Esophagus muscularis mucosa (tissue), 4 donors: Measurements from ENCODE around the gene ARF1. TPM values are rescaled to one million over a fixed set of nuclear protein-coding genes. Genes with fewer than 3 reads are reported as not detected.

Source experiments
- DNase-seq: peaks from one replicate; pipeline ENCODE4 v3.0.0-alpha.2; 2017; ENCODE audit errors: extremely low spot score
- H3K27ac ChIP-seq, 4 donors: fragments of 200-600 bp; sonication (generic); replicated peaks in 1 of 4; 1 replicate in 3 of 4; 2 replicates in 1 of 4; pipeline ENCODE4 v1.5.1; 2016 to 2019; ENCODE audit warnings: mild to moderate bottlenecking in 1 of 4
- H3K27me3 ChIP-seq, 4 donors: fragments of 200-600 bp; sonication (generic); one replicate each; pipeline versions ENCODE4 v1.5.1 to v1.6.0; 2016 to 2019
- H3K36me3 ChIP-seq, 4 donors: fragments of 200-600 bp; sonication (generic); one replicate each; pipeline ENCODE4 v1.5.1; 2016 to 2019
- H3K4me1 ChIP-seq, 4 donors: fragments of 200-600 bp; sonication (generic); one replicate each; pipeline ENCODE4 v1.5.1; 2016 to 2019
- H3K4me3 ChIP-seq, 4 donors: fragments of 200-600 bp; sonication (generic); 1 replicate in 2 of 4; 2 replicates in 2 of 4; pipeline ENCODE4 v1.5.1; 2016 to 2019; ENCODE audit warnings: mild to moderate bottlenecking in 4 of 4, moderate library complexity in 1 of 4
- H3K9me3 ChIP-seq, 4 donors: fragments of 200-600 bp; sonication (generic); 1 replicate in 3 of 4; 2 replicates in 1 of 4; pipeline ENCODE4 v1.5.1; 2016 to 2019
- CTCF ChIP-seq, 3 experiments: fragments of 200-600 bp in 2 of 3; fragments of 450-650 bp in 1 of 3; sonication (generic) in 2 of 3; IDR thresholded peaks; one replicate each; pipeline ENCODE4 v1.5.1; 2017 to 2019; ENCODE audit warnings: antibody characterized with exemption in 3 of 3, mild to moderate bottlenecking in 2 of 3, moderate library complexity in 1 of 3
- EP300 ChIP-seq: sonication (generic); formaldehyde crosslinking; IDR thresholded peaks from one replicate; pipeline ENCODE4 v1.6.1; 2017; ENCODE audit warnings: antibody characterized with exemption
- POLR2A ChIP-seq: fragments of 450-650 bp; IDR thresholded peaks from one replicate; pipeline ENCODE4 v1.6.1; 2017; ENCODE audit warnings: antibody characterized with exemption, moderate library complexity, mild to moderate bottlenecking, low read depth
- POLR2AphosphoS5 ChIP-seq, 2 donors: sonication (generic); formaldehyde crosslinking; IDR thresholded peaks; one replicate each; pipeline ENCODE4 v1.6.1; 2017; ENCODE audit warnings: antibody characterized with exemption in 2 of 2
- WGBS: methylation state at CpG from one replicate; pipeline ENCODE4 v1.1.5; 2018; 5-methylcytosine and 5-hydroxymethylcytosine counted together
- intact Hi-C: fragments of 100-400 bp; cut with DNase I; formaldehyde crosslinking; loops from one replicate; pipeline ENCODE4 v1.15.1; 2023
- total RNA-seq, 4 donors: library from RNA; depleted of rRNA; stranded (reverse); fragments of >200 nt; gene quantifications; one replicate each; pipeline versions ENCODE4 v1.1.0 to v1.2.1, GENCODE V29; 2016

Gene ARF1
- total RNA-seq, 4 donors from 2014 or later = 238 to 392 (median 346) TPM

GRCh38 chr1:228139931-228140723 is 57.6 kb downstream of the ARF1 start, which contains the start of gene GUK1:
GUK1 (plus strand) TSS chr1:228140279; CDS start chr1:228140303, 24 bp downstream.
- intact Hi-C loops = no loop called here
- 0% methylated on average over 4 of the region's 95 CpGs for WGBS

GRCh38 chr1:228140724-228141225 is 58.3 kb downstream of the ARF1 start:
- H3K4me3 ChIP-seq = peak overlapping the region; percentile 81 to 96 (median 94)
- H3K27me3 ChIP-seq = no peaks in the 10 kb centered on the region
- TF ChIP-seq POLR2AphosphoS5 (IDR thresholded peaks at IDR 0.05) (no peak), POLR2A (no peak), EP300 (no peak), CTCF (IDR thresholded peaks at IDR 0.05) (no peak)
- no peak for DNase-seq
- 4% methylated on average over 21 of the region's 25 CpGs for WGBS
- H3K9me3 ChIP-seq = no peaks in the 10 kb centered on the region
- peak overlapping the region; percentile 94 to 99 (median 98) for H3K27ac ChIP-seq
- peaks cover under 1 to 17% (median 12%) of the 10 kb centered on the region in 4 donors for H3K36me3 ChIP-seq
- peaks cover 43 to 59% (median 57%) of the 10 kb centered on the region in 4 donors for H3K4me1 ChIP-seq
- intact Hi-C loops = no loop called here

More at GRCh38 chr1:228139931-228140723, 57.6 kb downstream of the ARF1 start, which contains the start of gene GUK1:
- Histone ChIP-seq H3K4me3 (peak within 1 kb of the TSS; percentile 81 to 96 (median 94)), H3K9me3 (no peaks in the 10 kb centered on the region), H3K4me1 (peaks cover 38 to 53% (median 51%) of the 10 kb centered on the region in 4 donors), H3K27ac (peak within 1 kb of the TSS; percentile 94 to 99 (median 98)), H3K36me3 (peaks cover 0 to 12% (median 6%) of the 10 kb centered on the region in 4 donors), H3K27me3 (no peaks in the 10 kb centered on the region)
- peak; percentile 96 to 99 for TF ChIP-seq POLR2AphosphoS5 (IDR thresholded peaks at IDR 0.05)
- peak; percentile 98 for TF ChIP-seq POLR2A
- peak in 2 of 3 experiments; percentile 29 for TF ChIP-seq CTCF (IDR thresholded peaks at IDR 0.05)
- peak; percentile 82 for TF ChIP-seq EP300
- peak; percentile 100 for DNase-seq

- Histone ChIP-seq H3K4me1 (peaks cover 43 to 64% (median 62%) of the 10 kb centered on the region in 4 donors), H3K4me3 (peak overlapping the region; percentile 81 to 96 (median 94)), H3K9me3 (no peaks in the 10 kb centered on the region), H3K36me3 (peaks cover 6 to 24% (median 19%) of the 10 kb centered on the region in 4 donors), H3K27ac (peak overlapping the region; percentile 94 to 99 (median 98)), H3K27me3 (no peaks in the 10 kb centered on the region)
- intact Hi-C loops = no loop called here
- WGBS = 31% methylated on average over 9 of the region's 27 CpGs
- DNase-seq = no peak
- TF ChIP-seq POLR2AphosphoS5 (IDR thresholded peaks at IDR 0.05) = no peak
- no peak for TF ChIP-seq CTCF (IDR thresholded peaks at IDR 0.05)
- no peak for TF ChIP-seq POLR2A
These were observed 58.9 kb downstream of the ARF1 start for GRCh38 chr1:228141226-228142044.

GRCh38 chr1:228142155-228142691 is 59.7 kb downstream of the ARF1 start:
- peak overlapping the region; percentile 81 to 96 (median 94) for H3K4me3 ChIP-seq

More at GRCh38 chr1:228142155-228142691, 59.7 kb downstream of the ARF1 start:
- TF ChIP-seq EP300 (no peak), POLR2A (no peak), CTCF (IDR thresholded peaks at IDR 0.05) (no peak), POLR2AphosphoS5 (IDR thresholded peaks at IDR 0.05) (no peak)
- Histone ChIP-seq H3K36me3 (peaks cover 7 to 32% (median 27%) of the 10 kb centered on the region in 4 donors), H3K27me3 (no peaks in the 10 kb centered on the region), H3K9me3 (no peaks in the 10 kb centered on the region), H3K4me1 (peaks cover 43 to 72% (median 68%) of the 10 kb centered on the region in 4 donors), H3K27ac (peak overlapping the region; percentile 94 to 99 (median 98))
- 79% methylated on average over 13 of the region's 16 CpGs for WGBS
- intact Hi-C loops = no loop called here
- no peak for DNase-seq
